Keratinocyte (primary cell): ENCODE measurements around the gene RRP1. TPM values are rescaled to one million over a fixed set of nuclear protein-coding genes. Genes with fewer than 3 reads are reported as not detected.

Source experiments
- DNase-seq: peaks from one replicate; pipeline ENCODE4 v3.0.0-alpha.2; 2011; ENCODE audit warnings: low read depth, missing footprints, low spot score
- FAIRE-seq: peaks from 2 replicates; lab custom pipeline; 2011; peaks lifted over from hg19 to GRCh38; lab: Jason Lieb, UNC
- H2AFZ ChIP-seq: 2 replicates; pipeline ENCODE4 v1.6.0; 2012; ENCODE audit warnings: low read length, control low read depth, inconsistent platforms; ENCODE audit not compliant: control insufficient read depth
- H3K27ac ChIP-seq: 2 replicates; pipeline ENCODE4 v1.5.1; 2011; ENCODE audit warnings: low read length; ENCODE audit not compliant: control insufficient read depth, insufficient read depth
- H3K27me3 ChIP-seq: 3 replicates; pipeline ENCODE4 v1.6.0; 2011; ENCODE audit warnings: low read length; ENCODE audit not compliant: control insufficient read depth, insufficient read depth; ENCODE audit errors: extremely low read depth
- H3K36me3 ChIP-seq, 2 experiments: 2 replicates in 1 of 2; 3 replicates in 1 of 2; pipeline ENCODE4 v1.5.1; 2011; ENCODE audit warnings: low read length in 2 of 2, mild to moderate bottlenecking in 1 of 2; ENCODE audit not compliant: control insufficient read depth in 2 of 2, insufficient read depth in 2 of 2; ENCODE audit errors: extremely low read depth in 1 of 2
- H3K4me1 ChIP-seq: 3 replicates; pipeline ENCODE4 v1.5.1; 2011; ENCODE audit warnings: low read length; ENCODE audit not compliant: control insufficient read depth, insufficient read depth; ENCODE audit errors: extremely low read depth
- H3K4me2 ChIP-seq: 3 replicates; pipeline ENCODE4 v1.6.0; 2011; ENCODE audit warnings: low read depth, low read length; ENCODE audit not compliant: control insufficient read depth, insufficient read depth; ENCODE audit errors: extremely low read depth
- H3K4me3 ChIP-seq, 3 experiments: fragments of 200-600 bp in 1 of 3; sonication (generic) in 1 of 3; 2 replicates in 2 of 3; 3 replicates in 1 of 3; pipeline ENCODE4 v1.5.1; 2011 to 2016; ENCODE audit warnings: low read length in 3 of 3, mild to moderate bottlenecking in 3 of 3, control low read depth in 2 of 3, inconsistent platforms in 1 of 3, low read depth in 1 of 3, mixed read lengths in 1 of 3, mixed run types in 1 of 3, moderate library complexity in 1 of 3; ENCODE audit not compliant: control insufficient read depth in 2 of 3, insufficient read depth in 2 of 3; ENCODE audit errors: extremely low read depth in 1 of 3
- H3K79me2 ChIP-seq: 2 replicates; pipeline ENCODE4 v1.6.0; 2012; ENCODE audit warnings: low read length; ENCODE audit not compliant: control insufficient read depth, insufficient read depth
- H3K9ac ChIP-seq: 3 replicates; pipeline ENCODE4 v1.6.0; 2011; ENCODE audit warnings: low read length; ENCODE audit not compliant: control insufficient read depth, insufficient read depth; ENCODE audit errors: extremely low read depth
- H3K9me1 ChIP-seq: 3 replicates; pipeline ENCODE4 v1.6.0; 2011; ENCODE audit warnings: low read length; ENCODE audit not compliant: control insufficient read depth, insufficient read depth; ENCODE audit errors: extremely low read depth
- H3K9me3 ChIP-seq: 2 replicates; pipeline ENCODE4 v1.5.1; 2012; ENCODE audit warnings: low read depth, low read length; ENCODE audit not compliant: control insufficient read depth
- H4K20me1 ChIP-seq: 3 replicates; pipeline ENCODE4 v1.6.0; 2011; ENCODE audit warnings: low read length; ENCODE audit not compliant: control insufficient read depth, insufficient read depth; ENCODE audit errors: extremely low read depth
- CTCF ChIP-seq, 3 experiments: IDR thresholded peaks in 1 of 3; conservative IDR thresholded peaks in 1 of 3; optimal IDR thresholded peaks in 1 of 3; 2 replicates in 2 of 3; 3 replicates in 1 of 3; pipeline versions ENCODE3 to v1.5.1; 2011; ENCODE audit warnings: low read length in 3 of 3, mild to moderate bottlenecking in 3 of 3, moderate library complexity in 2 of 3, control low read depth in 1 of 3, inconsistent platforms in 1 of 3; ENCODE audit not compliant: insufficient read depth in 2 of 3; ENCODE audit errors: extremely low read depth in 1 of 3
- EZH2 ChIP-seq: IDR thresholded peaks from one replicate; pipeline ENCODE4 v1.6.1; 2012; ENCODE audit warnings: inconsistent platforms, mild to moderate bottlenecking, low read length, moderate library complexity
- dilution Hi-C: fragments of 300-500 bp; cut with MboI; formaldehyde crosslinking; loops from one replicate; pipeline ENCODE4 v1.7.0; 2020; ENCODE audit warnings: low sequenced_read_pairs; ENCODE audit not compliant: extremely low pct_ligation_motif_present
- polyA plus RNA-seq, 5 experiments: library from polyadenylated mRNA; depleted of rRNA in 3 of 5; stranded (reverse) in 3 of 5; stranded (forward) in 1 of 5; unstranded in 1 of 5; fragments of >200 nt; gene quantifications; 1 replicate in 1 of 5; 2 replicates in 3 of 5; 3 replicates in 1 of 5; pipeline versions ENCODE4 v1.2.1 to v1.2.3, GENCODE V29; 2011 to 2012; ENCODE audit warnings: missing spikeins in 2 of 5, low read depth in 1 of 5, low replicate concordance in 1 of 5

The RRP1 gene
- polyA plus RNA-seq, 1 donor (not counting 4 experiments of a cell fraction or from before 2014, with no cell fraction given) = 25.0 TPM

DNA sequence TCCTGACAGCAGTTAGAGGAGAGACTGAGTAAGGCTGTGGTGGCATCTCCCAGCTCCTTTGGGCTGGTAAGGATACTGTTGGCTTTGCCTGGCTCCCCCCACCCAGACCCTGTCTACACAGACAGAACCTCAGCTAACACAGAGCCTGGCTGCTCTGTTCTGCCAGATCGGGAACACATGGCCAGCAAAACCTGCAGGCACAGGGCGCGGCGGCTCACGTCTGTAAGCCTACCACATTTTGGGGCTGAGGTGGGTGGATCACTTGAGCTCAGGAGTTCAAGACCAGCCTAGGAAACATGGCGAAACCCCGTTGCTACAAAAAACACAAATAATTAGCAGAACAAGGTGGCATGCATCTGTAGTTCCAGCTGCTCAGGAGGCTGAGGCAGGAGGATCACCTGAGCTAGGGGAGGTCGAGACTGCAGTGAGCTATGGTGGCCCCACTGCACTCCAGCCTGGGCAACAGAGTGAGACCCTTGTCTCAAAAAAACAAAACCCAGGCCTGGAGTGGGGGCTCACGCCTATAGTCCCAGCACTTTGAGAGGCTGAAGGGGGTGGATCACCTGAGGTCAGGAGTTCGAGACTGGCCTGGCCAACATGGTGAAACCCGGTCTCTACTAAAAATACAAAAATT is 19.9 kb upstream of the RRP1 start:
- Histone ChIP-seq H4K20me1 (peaks cover 2% of the 10 kb centered on the region), H3K36me3 (peaks cover 15 to 22% of the 10 kb centered on the region in 2 experiments), H3K9ac (no peak overlapping the region), H3K79me2 (peaks cover under 1% of the 10 kb centered on the region), H2AFZ (no peak overlapping the region), H3K4me2 (no peak overlapping the region), H3K4me1 (peaks cover 28% of the 10 kb centered on the region), H3K27ac (no peak overlapping the region), H3K9me3 (no peaks in the 10 kb centered on the region), H3K4me3 (no peak overlapping the region), H3K27me3 (no peaks in the 10 kb centered on the region), H3K9me1 (no peaks in the 10 kb centered on the region)
- FAIRE-seq (no peak), DNase-seq (no peak)
- dilution Hi-C loops = no loop called here
- TF ChIP-seq CTCF (optimal IDR thresholded peaks at IDR 0.05 in 1 of 3, IDR thresholded peaks at IDR 0.05 in 1 of 3, conservative IDR thresholded peaks at IDR 0.05 in 1 of 3; ENCODE audit: extremely low read depth in 1 of 3, insufficient read depth in 2 of 3, low read length in 3 of 3) (no peak), EZH2 (no peak)

- FAIRE-seq = no peak
- Histone ChIP-seq H3K9me1 (no peaks in the 10 kb centered on the region), H3K27me3 (no peaks in the 10 kb centered on the region), H2AFZ (no peak overlapping the region), H3K9ac (no peak overlapping the region), H3K9me3 (no peaks in the 10 kb centered on the region), H3K36me3 (peaks cover 17 to 24% of the 10 kb centered on the region in 2 experiments), H3K27ac (no peak overlapping the region), H3K4me1 (peaks cover 21% of the 10 kb centered on the region), H4K20me1 (peaks cover 5% of the 10 kb centered on the region), H3K4me3 (no peak overlapping the region), H3K4me2 (no peak overlapping the region), H3K79me2 (peaks cover 5% of the 10 kb centered on the region)
- no peak for TF ChIP-seq CTCF (optimal IDR thresholded peaks at IDR 0.05 in 1 of 3, IDR thresholded peaks at IDR 0.05 in 1 of 3, conservative IDR thresholded peaks at IDR 0.05 in 1 of 3; ENCODE audit: extremely low read depth in 1 of 3, insufficient read depth in 2 of 3, low read length in 3 of 3)
- no peak for TF ChIP-seq EZH2
- no peak for DNase-seq
- dilution Hi-C loops = no loop called here
These were observed 19.2 kb upstream of the RRP1 start for GRCh38 chr21:43770066-43770655.
